SK-N-SH treated with all-trans-retinoic acid at 6 μM for 48 hours (cell line): Measurements from ENCODE around the gene MIA3.
"Not testable (repeated sequence)": the region's sequence is repeated elsewhere in the genome, so short reads cannot be mapped to it uniquely, and the experiment has no call there.

Experiments
- PPARA ChIP-seq: fragments of 250-450 bp; sonication (Bioruptor Pico); IDR thresholded peaks from 2 replicates; pipeline ENCODE4 v1.5.0; 2020; ENCODE audit warnings: mild to moderate bottlenecking, borderline replicate concordance
- RARB ChIP-seq: fragments of 250-450 bp; sonication (Bioruptor Pico); IDR thresholded peaks from 2 replicates; pipeline ENCODE4 v1.8.0; 2021; ENCODE audit warnings: mild to moderate bottlenecking, moderate library complexity
- ZC3H10 ChIP-seq: fragments of 250-450 bp; sonication (Bioruptor Pico); IDR thresholded peaks from 2 replicates; pipeline ENCODE4 v1.5.1; 2021; ENCODE audit warnings: mild to moderate bottlenecking, moderate library complexity
- ZFP3 ChIP-seq: fragments of 250-450 bp; sonication (Bioruptor Pico); IDR thresholded peaks from 2 replicates; pipeline ENCODE4 v1.5.0; 2020; ENCODE audit warnings: mild to moderate bottlenecking, moderate library complexity
- ZFP30 ChIP-seq: fragments of 450-650 bp; formaldehyde crosslinking; IDR thresholded peaks from 2 replicates; pipeline ENCODE4 v1.5.0; 2022; ENCODE audit warnings: mild to moderate bottlenecking, moderate library complexity
- ZNF8 ChIP-seq: fragments of 450-650 bp; formaldehyde crosslinking; IDR thresholded peaks from 2 replicates; pipeline ENCODE4 v1.5.0; 2020; ENCODE audit warnings: mild to moderate bottlenecking, moderate library complexity
- TF ChIP-seq, protein P1 (sequence below): fragments of 250-450 bp; sonication (Bioruptor Pico); IDR thresholded peaks from 2 replicates; pipeline ENCODE4 v1.8.0; 2020; ENCODE audit warnings: mild to moderate bottlenecking, moderate library complexity, borderline replicate concordance
- TF ChIP-seq, protein P2 (sequence below): fragments of 250-450 bp; sonication (Bioruptor Pico); IDR thresholded peaks from 2 replicates; pipeline ENCODE4 v1.5.1; 2020; ENCODE audit warnings: low read depth, mild to moderate bottlenecking, moderate library complexity
- TF ChIP-seq, protein P3 (sequence below): fragments of 250-450 bp; sonication (Bioruptor Pico); IDR thresholded peaks from 2 replicates; pipeline ENCODE4 v1.8.0; 2021; ENCODE audit warnings: low read depth, mild to moderate bottlenecking, moderate library complexity, borderline replicate concordance

DNA sequence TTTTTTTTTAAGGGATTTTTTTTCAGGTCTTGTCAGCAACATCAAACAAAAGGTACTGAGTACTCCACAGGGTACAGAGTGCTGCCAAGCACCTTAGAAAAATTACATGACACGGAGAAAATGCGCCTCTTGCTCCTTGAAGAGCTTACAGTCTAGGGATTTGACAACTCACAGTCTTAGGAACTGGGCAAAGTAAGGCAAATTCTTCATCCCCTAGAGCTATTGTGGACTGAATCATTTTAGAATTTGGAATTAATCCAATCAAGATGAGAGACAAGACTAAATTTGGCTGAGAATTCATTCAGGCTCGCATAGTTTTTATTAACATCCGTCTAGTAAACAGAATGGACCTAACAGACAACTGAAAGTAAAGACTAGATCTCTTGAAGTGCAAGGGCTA lies 50.3 kb downstream of the MIA3 start:
- TF ChIP-seq, protein P1, sequence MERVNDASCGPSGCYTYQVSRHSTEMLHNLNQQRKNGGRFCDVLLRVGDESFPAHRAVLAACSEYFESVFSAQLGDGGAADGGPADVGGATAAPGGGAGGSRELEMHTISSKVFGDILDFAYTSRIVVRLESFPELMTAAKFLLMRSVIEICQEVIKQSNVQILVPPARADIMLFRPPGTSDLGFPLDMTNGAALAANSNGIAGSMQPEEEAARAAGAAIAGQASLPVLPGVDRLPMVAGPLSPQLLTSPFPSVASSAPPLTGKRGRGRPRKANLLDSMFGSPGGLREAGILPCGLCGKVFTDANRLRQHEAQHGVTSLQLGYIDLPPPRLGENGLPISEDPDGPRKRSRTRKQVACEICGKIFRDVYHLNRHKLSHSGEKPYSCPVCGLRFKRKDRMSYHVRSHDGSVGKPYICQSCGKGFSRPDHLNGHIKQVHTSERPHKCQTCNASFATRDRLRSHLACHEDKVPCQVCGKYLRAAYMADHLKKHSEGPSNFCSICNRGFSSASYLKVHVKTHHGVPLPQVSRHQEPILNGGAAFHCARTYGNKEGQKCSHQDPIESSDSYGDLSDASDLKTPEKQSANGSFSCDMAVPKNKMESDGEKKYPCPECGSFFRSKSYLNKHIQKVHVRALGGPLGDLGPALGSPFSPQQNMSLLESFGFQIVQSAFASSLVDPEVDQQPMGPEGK (CRISPR knock-in tag): not testable (repeated sequence)
- not testable (repeated sequence) for TF ChIP-seq PPARA (CRISPR knock-in tag); ZNF8 (CRISPR knock-in tag); ZFP3; ZC3H10 (CRISPR knock-in tag); ZFP30 (CRISPR knock-in tag); RARB (CRISPR knock-in tag)
- TF ChIP-seq, protein P2, sequence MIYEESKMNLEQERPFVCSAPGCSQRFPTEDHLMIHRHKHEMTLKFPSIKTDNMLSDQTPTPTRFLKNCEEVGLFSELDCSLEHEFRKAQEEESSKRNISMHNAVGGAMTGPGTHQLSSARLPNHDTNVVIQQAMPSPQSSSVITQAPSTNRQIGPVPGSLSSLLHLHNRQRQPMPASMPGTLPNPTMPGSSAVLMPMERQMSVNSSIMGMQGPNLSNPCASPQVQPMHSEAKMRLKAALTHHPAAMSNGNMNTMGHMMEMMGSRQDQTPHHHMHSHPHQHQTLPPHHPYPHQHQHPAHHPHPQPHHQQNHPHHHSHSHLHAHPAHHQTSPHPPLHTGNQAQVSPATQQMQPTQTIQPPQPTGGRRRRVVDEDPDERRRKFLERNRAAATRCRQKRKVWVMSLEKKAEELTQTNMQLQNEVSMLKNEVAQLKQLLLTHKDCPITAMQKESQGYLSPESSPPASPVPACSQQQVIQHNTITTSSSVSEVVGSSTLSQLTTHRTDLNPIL: not testable (repeated sequence)
- TF ChIP-seq, protein P3, sequence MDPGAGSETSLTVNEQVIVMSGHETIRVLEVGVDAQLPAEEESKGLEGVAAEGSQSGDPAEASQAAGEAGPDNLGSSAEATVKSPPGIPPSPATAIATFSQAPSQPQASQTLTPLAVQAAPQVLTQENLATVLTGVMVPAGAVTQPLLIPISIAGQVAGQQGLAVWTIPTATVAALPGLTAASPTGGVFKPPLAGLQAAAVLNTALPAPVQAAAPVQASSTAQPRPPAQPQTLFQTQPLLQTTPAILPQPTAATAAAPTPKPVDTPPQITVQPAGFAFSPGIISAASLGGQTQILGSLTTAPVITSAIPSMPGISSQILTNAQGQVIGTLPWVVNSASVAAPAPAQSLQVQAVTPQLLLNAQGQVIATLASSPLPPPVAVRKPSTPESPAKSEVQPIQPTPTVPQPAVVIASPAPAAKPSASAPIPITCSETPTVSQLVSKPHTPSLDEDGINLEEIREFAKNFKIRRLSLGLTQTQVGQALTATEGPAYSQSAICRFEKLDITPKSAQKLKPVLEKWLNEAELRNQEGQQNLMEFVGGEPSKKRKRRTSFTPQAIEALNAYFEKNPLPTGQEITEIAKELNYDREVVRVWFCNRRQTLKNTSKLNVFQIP (CRISPR knock-in tag): not testable (repeated sequence)
